UCSD-AML1 (cell line): ENCODE measurements around the gene CNGA4.
"Not testable (repeated sequence)": the region's sequence is repeated elsewhere in the genome, so short reads cannot be mapped to it uniquely, and the experiment has no call there.

Experiments
- DNase-seq: peaks from one replicate; lab custom pipeline; 2025; ENCODE audit not compliant: unreplicated experiment; lab: John Stamatoyannopoulos, UW

The CNGA4 gene

DNA sequence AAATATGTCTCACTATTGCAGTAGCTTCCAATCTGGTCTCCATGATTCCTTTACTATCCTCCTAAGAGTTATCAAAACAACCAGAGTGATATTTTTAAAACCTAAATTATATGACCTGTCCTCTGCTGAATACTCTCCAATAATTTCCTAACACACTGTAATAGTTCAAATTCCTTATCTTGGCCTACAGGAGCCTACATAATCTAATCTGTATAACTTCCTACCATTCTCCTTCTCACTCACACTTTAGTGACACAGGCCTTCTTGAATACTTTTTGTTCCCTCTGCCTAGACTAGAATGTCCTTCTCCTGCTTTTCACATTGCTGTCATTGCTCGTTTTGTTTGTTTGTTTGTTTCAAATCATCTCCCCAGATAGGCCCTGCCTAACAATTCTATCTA is 13.9 kb upstream of the CNGA4 start:
- DNase-seq, result no peak

DNA sequence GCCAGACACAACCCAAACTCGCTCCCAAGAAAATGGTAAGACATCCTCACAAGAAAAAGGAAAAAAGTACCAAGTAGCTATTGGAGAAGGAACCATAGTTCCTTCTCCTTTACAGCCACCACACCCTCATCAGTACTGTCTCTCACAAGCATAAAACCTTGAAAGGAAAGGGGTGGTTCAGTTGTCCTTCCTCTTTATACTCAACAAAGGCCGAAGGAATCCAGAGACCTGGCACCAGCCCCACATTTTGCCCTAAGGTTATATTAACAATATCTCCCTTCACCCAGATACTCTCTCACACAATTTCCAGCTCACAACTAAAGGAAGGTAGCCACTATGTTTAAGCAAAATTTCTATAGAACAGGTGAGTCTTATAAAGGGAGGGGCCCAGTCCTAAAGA is 13.0 kb upstream of the CNGA4 start:
- DNase-seq, result no peak

DNA sequence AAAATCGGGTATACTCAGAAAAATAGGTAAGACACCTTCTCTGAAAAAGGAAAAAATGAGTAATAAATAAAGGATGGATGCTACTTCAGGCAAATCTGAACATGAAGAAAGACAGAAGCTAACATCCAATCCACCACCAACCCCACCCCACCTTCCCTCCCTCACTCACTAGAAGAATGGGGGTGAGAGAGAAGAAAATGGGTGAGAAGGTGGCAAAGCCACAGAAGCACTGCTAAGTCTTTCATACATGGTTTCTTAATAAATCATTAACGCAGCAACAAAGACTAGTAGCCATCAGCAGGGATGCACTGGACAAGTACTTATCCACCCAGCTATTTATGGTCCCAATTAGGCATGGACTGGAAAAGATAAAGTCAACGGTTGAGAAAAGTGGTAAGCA is 10.4 kb upstream of the CNGA4 start:
- no peak for DNase-seq

DNA sequence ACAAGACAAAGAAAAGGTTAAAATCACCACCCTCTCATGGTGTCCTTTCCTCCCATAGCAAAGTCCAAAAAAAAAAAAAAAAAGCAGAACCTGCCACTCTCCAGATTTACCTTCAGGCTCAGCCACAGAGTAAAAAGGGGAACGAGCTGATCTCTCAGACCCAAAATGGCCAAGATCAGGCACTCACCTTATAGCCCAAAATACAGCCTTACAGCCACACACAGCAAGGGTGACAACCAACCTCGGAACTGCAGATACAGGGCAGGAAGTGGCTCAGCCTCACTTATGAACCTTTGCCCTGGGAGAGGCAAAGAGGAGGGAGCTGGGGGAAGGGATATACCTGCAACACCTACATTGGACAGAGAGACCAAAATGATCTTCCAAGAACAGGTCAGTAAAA is 9.0 kb upstream of the CNGA4 start:
- no peak for DNase-seq

DNA sequence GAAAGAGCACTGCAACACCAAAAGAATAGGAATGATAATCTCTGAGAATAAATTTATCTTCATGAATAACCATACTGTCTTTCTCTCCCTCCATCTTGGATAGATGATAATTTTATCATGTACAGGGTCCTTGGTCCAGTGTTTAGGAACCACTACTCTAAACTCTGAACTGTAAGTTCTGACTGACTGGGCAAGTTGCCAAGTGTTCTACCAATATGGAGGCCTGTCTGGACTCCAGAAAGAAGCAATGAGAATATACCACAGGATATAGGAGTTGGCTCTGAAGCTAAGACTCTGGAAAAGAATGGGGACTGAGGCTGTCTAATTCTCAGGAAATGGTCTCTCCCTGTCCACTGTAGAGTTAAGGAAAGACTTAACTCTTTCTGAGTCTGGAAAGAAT is 6.0 kb upstream of the CNGA4 start:
- DNase-seq, result no peak

DNA sequence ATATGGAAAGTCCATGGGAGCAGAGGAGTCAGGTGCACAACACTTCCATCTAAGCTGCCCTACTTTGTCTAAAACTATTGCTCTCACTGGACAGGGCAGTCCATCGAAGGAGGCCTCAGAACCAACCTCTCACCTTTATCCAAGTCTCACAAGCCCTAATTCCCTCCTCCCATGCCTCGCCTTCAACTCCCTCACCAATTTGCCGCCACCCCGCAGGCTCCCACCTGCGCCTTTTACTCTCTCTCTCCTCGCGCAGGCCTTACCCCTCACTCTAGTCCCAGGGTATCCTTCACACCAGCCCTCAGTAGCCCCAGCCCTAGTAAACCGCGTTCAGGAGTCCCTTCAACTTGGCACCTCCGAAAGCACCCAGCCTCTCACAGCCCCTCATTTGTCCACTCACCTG is 4.9 kb upstream of the CNGA4 start:
- no peak for DNase-seq

DNA sequence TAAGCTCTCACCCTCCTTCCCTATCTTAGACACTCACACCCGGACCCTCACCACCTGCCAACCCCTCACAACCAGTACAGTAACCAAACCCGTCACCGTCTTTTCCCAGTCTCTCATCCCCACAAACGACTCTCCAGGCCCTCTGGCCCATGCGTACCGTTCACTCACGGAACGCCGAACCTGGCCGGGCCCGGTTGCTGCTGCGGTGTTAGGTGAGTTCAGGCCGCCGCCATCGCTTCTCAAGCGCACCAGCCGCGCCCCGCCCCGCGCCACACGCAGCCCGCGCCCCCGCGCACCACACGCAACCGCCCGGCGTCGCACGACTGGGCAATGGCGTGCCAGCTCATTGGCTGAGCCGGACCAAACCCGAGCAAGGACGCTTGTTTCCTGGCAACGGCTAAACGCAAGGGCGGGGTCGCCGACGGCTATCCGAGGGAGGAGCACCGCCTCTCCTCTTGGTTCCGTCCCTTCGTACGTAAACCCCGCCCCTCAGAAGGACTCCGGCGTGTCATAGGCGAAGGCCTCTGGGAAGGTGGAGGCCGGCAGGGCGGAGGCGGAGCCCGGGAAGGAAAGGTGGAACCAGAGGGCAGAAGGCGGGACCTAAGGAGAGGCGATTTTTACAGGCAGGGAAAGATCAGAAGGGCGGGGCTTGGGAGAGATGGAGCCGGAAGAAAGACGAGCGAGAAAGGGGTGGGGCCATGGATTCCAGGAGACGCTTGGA is 4.3 kb upstream of the CNGA4 start, which contains the start of gene FHIP1B:
FHIP1B (minus strand) TSS at position 250 of the 721 bp plus-strand sequence. CDS start 10,120 bp downstream, outside the sequence.
- peak; percentile 99 for DNase-seq

DNA sequence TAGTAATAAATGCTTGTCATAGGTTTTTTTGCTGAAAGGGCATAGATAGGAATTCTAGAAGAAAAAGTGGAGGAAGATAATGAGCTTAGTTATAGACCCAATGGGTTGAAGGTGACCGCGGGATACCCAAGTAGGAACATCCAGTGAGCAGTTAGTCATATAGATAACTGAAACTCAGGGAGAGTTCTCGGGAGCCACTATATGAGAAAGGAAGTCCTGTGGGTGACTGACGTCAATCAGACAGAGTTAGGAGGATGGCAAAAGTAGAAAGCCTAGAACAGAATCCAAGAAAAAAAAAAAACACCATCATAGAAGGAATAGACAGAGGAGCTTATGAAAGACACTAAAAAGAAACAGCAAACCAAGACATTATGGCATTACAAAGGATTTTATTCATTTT is 1.6 kb upstream of the CNGA4 start:
- DNase-seq, result no peak

DNA sequence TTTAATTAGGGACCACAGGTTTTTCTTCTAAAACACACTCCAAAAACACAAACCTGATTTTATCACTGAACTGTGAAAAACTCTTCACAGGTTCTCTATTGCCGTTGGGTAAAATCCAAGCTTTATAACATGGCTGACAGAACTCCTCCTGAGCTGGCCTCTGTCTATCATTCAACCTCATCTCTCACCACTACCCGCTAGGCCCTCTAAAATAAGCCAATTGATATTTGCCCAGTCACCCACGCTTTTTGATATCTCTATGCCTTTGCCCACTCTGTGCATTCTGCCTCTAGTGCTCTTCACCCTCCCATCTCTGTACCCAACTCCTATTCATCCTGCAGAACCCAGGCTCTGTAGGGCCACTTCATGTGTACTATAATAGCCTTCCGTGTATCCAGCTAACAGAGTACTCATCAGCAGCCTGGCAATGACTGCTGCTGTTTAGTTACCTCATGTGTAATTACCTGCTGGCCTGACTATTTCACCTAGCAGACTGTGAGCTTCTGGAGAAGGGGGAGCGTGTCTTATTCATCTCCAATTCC is 1.1 kb upstream of the CNGA4 start:
- DNase-seq, result no peak

DNA sequence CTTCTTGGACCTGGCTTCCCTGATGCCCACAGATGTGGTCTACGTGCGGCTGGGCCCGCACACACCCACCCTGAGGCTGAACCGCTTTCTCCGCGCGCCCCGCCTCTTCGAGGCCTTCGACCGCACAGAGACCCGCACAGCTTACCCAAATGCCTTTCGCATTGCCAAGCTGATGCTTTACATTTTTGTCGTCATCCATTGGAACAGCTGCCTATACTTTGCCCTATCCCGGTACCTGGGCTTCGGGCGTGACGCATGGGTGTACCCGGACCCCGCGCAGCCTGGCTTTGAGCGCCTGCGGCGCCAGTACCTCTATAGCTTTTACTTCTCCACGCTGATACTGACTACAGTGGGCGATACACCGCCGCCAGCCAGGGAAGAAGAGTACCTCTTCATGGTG is 1.2 kb downstream of the CNGA4 start:
- DNase-seq, result no peak

DNA sequence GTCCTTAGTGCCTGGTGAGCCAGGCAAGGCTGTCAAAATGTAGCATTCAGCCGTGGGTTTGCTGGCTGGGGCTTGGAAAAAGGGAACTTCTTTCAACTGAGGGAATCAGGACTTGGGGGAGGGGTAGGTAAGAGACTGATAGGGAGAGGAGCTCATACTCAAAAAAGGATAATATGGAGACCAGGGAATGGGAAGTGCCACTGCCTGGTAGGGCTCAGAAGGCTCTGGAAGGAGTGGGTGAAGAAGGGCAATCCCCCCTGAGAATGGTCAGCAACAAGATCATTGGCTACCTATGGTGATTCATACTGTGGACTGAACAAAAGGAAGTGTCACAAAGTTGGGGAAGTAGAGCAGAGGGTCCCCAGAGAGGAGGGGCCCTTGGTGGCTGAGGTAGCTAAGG is 1.9 kb downstream of the CNGA4 start:
- peak; percentile 24 for DNase-seq

DNA sequence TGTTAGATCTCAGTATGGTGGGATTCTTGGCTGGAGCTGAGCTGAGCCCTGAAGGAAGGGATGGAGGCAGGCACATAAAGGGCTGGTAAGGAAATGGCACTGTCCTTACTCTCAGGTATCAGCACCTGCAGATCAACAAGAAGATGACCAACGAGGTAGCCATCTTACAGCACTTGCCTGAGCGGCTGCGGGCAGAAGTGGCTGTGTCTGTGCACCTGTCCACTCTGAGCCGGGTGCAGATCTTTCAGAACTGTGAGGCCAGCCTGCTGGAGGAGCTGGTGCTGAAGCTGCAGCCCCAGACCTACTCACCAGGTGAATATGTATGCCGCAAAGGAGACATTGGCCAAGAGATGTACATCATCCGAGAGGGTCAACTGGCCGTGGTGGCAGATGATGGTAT is 2.4 kb downstream of the CNGA4 start:
- DNase-seq, result no peak

DNA sequence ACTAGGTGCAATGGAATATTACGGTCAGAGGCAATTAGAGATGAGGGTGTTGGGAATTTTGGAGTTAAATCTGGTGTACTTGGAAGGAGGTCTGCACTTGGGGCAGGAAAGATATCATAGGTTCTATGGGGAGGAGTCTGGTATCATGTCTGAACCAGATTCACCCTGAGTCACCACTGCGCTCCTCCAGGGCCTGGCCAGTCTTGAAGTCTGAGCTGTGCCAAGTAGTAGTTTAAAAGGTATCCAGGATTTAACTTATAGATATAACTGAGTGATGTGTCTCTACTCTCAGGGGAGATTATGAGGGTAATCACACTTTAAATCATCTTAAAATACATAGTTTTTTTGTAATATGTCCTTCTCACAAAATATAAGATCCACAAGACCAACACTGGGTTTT is 6.6 kb downstream of the CNGA4 start:
- no peak for DNase-seq

DNA sequence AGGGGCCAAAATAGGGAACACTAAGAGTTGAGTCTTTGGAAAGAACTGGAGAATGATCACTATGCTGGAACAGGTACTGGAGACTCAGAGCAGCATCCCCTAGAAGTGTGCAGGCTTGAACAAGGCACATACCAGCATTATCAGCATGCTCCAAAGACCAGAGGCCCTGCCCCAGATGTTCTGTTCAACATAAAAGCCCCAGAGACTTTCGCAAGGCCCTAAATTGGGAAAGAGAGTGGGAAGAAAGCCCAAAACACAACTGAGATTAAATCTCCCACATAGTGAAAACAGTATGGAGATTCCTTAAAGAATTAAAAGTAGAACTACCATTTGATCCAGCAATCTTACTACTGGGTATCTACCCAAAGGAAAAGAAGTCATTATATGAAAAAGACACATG is 9.4 kb downstream of the CNGA4 start:
- DNase-seq, result no peak

DNA sequence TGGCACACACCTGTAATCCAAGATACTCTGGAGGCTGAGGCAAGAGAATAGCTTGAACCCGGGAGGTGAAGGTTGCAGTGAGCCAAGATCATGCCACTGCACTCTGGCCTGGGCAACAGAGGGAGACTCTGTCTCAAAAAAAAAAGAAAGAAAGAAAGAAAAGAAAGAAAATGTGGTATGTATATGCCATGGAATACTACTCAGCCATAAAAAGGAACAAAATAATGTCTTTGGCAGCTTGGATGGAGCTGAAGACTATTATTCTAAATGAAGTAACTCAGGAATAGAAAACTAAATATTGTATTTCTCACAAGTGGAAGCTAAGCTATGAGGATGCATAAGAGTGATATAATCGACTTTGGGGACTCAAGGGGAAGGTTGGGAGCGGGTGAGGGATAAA is 10.0 kb downstream of the CNGA4 start:
- DNase-seq, result not testable (repeated sequence)

DNA sequence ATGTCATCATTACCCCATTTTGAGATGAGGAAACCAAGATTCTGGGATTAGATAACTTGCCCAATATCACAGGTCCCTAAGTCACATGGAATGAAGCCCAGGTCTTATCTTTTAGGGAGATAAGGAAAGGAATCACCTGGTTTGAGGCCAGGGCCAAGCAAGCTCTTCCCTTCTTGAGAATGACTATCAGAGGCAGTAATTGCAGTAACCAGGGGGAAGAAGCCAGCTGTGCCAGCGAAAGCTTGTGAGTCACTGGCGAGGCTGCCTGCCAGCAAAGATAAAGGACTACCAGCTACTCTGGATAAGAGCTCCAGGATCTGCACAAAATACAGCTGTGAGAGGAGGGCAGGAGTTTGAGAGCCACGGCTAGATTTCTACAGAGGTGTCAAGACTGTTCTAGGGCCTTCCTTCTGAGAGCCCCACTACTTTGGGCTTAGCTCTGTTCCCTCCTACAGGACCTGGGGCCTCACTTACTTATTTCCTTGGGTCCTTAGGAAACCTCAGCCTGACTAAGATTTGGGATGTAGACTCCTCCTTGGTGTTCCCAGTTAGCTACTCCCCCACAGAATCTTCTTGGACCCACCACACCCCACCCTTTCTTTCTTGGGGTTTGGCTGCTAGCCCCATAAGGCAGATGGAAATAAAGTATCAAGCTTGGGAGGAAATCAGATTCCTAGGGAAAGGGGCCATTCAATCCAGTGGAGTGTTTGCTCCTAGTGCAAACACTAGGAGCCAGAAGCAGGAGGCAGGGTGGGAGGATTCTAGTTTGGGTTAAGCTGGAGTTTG is 11.1 kb downstream of the CNGA4 start:
- peak; percentile 25 for DNase-seq

DNA sequence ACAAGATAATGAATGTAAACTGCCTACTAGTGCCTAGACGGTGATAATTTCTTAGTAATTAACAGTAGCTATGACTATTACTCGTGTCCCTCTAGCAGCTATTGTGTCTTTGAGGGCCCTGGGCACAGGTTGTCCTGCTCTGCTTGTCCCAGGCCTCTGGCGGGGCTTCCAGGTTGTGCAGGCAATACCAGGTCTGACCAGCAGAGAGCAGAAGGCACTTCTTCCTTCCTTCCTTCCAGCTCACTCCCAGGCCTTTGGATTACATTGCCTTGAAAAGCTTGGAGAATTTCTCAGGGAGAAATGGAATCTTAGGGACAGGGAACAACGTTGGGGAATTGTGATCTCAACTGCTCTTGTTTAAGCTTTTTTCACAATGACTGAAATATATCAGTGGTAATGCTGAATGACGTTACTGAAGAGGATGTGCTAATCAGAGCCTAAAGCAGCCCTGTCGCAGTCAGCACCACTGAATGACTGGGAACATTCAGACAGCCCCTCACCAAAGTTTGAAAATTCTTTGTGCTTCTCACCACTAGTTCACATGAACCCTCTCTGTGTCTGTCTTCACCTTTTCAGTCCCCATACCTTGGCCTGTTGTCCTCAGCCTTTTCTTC is 12.3 kb downstream of the CNGA4 start:
- DNase-seq, result peak; percentile 30

DNA sequence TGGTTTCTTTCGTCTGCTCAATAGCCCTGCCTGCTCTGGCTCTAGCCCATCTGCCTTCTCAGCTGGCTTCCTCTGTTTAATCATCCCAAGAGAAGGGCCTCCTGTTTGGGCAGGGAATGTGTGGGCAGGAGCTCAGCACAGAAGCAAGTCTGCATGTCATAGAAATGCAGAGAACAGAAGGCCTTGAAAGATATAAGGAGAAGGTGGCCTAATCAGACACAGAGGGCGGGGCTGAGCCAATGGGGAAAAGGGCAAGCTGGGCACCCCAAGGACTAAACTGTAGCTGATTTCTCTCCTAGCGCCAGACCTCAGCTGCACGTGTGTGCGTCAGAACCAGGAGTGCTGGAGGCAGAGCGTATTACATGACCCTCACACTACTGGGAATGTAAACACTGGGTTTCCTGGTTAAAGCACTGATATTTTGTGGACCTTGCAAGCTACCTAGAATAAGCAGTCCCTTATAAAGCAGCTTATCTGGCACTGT is 13.1 kb downstream of the CNGA4 start:
- DNase-seq, result no peak

DNA sequence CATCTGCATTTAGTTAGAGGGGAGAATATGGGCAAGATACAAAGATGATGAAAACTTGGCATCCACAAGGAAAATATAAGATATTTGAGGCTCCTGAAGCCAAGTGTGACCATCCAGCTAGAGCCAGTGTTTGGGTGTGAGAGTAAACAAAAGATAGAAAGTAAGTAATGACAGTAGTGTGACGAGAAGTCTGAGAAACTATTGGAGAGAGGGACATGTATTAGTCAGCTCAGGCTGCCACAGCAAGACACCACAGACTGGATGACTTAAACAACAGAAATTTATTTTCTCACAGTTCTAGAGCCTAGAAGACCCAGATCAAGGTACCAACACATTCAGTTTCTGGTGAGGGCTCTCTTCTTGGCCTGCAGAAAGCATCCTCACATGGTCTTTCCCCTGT is 14.3 kb downstream of the CNGA4 start:
- DNase-seq, result no peak

DNA sequence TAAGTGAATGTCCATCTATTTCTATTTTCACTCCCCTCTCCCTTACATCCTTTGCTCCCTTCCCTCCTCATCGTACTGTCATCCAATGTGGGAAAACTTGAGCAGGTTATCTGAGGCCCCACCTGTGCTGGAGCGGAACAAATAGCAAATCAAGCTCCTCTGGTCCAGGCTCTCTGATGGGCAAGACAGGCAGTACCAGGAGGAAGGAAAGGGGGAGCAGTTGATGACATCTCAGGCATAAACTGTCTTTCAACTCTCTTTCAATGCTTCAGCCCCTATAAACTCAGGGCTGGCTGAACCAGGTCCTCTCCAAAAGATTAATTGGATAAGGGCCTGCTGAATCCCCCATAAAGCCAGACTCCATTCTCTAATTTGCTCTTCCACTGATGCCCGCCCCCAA is 19.3 kb downstream of the CNGA4 start:
- no peak for DNase-seq

DNA sequence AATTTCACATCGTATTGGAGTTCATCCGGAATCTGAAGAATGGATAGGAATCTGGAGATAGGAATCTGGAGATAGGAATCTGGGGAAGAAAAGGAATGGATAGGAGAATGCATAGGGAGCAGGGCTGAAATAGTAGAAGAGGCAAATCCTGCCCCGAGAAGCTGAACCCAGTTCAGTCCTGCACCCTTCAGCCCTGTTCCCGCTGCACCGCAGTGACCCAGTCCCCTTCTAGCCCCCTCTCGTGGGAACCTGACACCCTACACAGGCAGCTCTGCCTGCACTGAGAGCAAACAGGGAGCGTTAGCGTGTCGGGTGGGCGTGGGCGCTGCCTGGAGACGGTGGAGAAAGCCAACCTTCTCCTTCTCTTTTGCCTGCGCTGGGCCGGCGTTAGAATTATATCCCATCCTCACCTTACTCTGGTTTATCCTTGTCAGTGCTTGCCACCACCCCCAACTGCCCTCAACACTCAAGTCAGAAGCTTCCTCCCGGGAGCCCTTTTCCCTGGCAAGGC is 19.7 kb downstream of the CNGA4 start:
- DNase-seq, result no peak
